ENCODE data around the gene MYRFL.

The MYRFL gene

DNA sequence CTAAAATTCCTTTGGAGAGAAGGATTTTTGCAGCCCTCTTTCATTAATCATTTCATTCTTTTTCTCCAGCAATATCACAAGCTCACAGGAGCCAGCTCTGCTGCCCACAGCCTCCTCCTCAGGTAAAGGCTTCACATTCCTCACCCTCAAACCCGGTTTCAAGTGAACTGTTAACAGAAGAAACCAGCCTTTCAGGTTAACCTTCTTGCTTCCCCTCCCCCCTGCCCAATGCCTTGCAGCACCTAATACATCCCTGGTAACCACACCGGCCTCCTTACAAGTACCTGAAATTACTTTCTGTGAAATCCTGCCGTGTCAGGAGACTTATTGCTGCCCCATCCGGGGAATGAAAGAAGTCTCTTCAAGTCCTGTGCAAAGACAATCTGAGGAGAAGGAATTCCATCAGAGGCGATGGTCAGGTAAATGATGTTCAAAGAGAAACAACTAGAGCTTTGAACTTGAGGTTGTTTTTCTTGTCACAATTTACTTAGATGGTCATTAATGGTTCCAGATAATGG, 111.2 kb downstream of the MYRFL start:
- no peaks in the 10 kb centered on the region for H3K27me3 ChIP-seq (ENCODE audit: control insufficient read depth, insufficient read depth, low read length)
- H3K4me1 ChIP-seq (ENCODE audit: control insufficient read depth, low read depth, low read length) = peaks cover 50% of the 10 kb centered on the region
- peak overlapping the region; percentile 13 for H3K4me3 ChIP-seq (ENCODE audit: low read length)
- peaks cover 5% of the 10 kb centered on the region for H3K9me3 ChIP-seq (ENCODE audit: control insufficient read depth, low read depth, low read length)
- peak overlapping the region; percentile 8 for H3K9ac ChIP-seq (ENCODE audit: low read length)
- H3K36me3 ChIP-seq (ENCODE audit: control insufficient read depth, low read depth, low read length) = no peaks in the 10 kb centered on the region
- H3K27ac ChIP-seq (ENCODE audit: low read length) = peak overlapping the region; percentile 51

DNA sequence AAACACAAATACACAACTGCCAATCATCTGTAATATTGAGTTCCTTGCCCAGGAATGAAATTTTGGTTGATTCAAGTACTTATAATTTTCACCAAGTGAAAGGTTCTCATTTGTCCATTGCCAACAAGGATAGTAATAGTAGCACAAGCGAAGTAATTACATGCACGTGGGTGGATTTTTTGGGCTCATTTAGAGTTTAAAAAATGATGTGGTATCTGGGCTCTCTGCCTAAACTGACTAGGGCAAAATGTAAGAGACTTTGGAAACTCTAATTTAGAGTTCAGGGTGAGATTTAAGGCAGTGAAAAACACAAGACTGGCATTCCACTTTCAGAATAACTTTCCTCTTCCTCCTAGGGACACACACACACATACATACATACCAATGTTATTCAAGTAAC, 111.7 kb downstream of the MYRFL start:
- H3K4me1 ChIP-seq (ENCODE audit: control insufficient read depth, low read depth, low read length) = peaks cover 45% of the 10 kb centered on the region
- peaks cover 5% of the 10 kb centered on the region for H3K9me3 ChIP-seq (ENCODE audit: control insufficient read depth, low read depth, low read length)
- peak overlapping the region; percentile 51 for H3K27ac ChIP-seq (ENCODE audit: low read length)
- no peaks in the 10 kb centered on the region for H3K27me3 ChIP-seq (ENCODE audit: control insufficient read depth, insufficient read depth, low read length)
- no peak overlapping the region for H3K9ac ChIP-seq (ENCODE audit: low read length)
- peak overlapping the region; percentile 13 for H3K4me3 ChIP-seq (ENCODE audit: low read length)
- no peaks in the 10 kb centered on the region for H3K36me3 ChIP-seq (ENCODE audit: control insufficient read depth, low read depth, low read length)

DNA sequence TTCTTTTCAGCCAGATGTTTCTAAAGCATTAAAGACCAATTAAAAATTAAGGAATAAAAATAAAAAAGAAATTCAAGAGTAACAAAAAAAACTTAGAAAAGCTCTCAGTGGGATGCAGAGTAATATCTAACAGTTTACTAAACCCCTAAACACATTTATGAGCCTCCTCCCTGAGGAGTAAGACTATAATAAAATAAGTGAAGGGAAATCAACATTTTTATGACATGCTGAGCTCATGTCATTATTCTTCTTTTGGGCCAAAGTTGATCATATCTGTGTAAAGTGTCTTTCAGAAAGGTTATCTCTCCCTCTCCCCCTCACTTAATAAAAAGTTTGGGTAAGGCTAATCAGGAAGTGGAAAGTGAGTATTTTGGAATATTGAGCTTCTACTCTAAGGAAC, 122.1 kb downstream of the MYRFL start:
- no peaks in the 10 kb centered on the region for H3K36me3 ChIP-seq (ENCODE audit: control insufficient read depth, low read depth, low read length)
- H3K27me3 ChIP-seq (ENCODE audit: control insufficient read depth, insufficient read depth, low read length) = no peaks in the 10 kb centered on the region
- H3K27ac ChIP-seq (ENCODE audit: low read length) = no peak overlapping the region
- H3K9me3 ChIP-seq (ENCODE audit: control insufficient read depth, low read depth, low read length) = no peaks in the 10 kb centered on the region
- H3K9ac ChIP-seq (ENCODE audit: low read length) = no peak overlapping the region
- H3K4me3 ChIP-seq (ENCODE audit: low read length) = no peak overlapping the region
- peaks cover 14% of the 10 kb centered on the region for H3K4me1 ChIP-seq (ENCODE audit: control insufficient read depth, low read depth, low read length)

DNA sequence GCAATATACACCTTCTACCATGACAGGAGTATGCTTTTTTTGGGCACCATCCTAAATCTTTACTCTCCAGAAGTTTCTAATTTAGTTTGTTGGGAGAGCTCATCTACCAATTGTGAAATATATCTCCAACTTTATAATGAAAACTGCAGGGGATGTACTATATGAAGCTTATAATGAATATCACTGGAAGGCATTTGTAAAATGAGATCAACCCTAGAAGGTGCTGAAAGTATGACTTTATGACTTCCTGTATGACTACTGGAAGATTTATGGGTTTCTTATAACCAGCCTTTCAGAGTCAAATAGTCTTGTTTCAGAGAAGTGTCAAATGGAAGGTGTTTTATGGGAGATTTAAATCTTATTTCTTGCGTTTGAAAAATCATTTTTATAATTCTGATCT, 122.9 kb downstream of the MYRFL start:
- Histone ChIP-seq H3K27ac (ENCODE audit: low read length) (no peak overlapping the region), H3K4me1 (ENCODE audit: control insufficient read depth, low read depth, low read length) (peaks cover 22% of the 10 kb centered on the region), H3K4me3 (ENCODE audit: low read length) (no peak overlapping the region), H3K36me3 (ENCODE audit: control insufficient read depth, low read depth, low read length) (no peaks in the 10 kb centered on the region), H3K9ac (ENCODE audit: low read length) (no peak overlapping the region), H3K9me3 (ENCODE audit: control insufficient read depth, low read depth, low read length) (no peaks in the 10 kb centered on the region), H3K27me3 (ENCODE audit: control insufficient read depth, insufficient read depth, low read length) (no peaks in the 10 kb centered on the region)

DNA sequence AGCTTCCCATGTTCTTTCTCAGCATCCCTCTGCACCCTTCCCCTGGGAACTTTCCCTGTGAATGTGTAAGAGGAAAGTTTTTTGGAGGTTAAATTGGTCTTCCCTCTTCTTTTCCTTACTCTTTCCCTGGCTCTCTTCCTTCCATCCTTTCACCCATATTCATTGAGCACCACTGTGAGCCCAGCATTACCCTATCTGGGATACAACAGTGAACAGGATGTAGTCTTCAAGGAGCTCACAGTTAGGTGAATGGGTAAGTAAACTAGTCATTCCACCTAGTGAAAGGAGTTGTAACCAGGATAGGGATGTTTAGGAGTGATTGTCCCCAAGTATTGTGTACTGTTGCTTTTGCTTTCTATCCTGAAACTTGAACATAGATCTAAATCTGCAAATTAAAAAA, 123.8 kb downstream of the MYRFL start:
- H3K27me3 ChIP-seq (ENCODE audit: control insufficient read depth, insufficient read depth, low read length) = no peaks in the 10 kb centered on the region
- H3K4me1 ChIP-seq (ENCODE audit: control insufficient read depth, low read depth, low read length) = peaks cover 24% of the 10 kb centered on the region
- H3K9me3 ChIP-seq (ENCODE audit: control insufficient read depth, low read depth, low read length) = no peaks in the 10 kb centered on the region
- no peak overlapping the region for H3K4me3 ChIP-seq (ENCODE audit: low read length)
- H3K27ac ChIP-seq (ENCODE audit: low read length) = no peak overlapping the region
- H3K9ac ChIP-seq (ENCODE audit: low read length) = no peak overlapping the region
- H3K36me3 ChIP-seq (ENCODE audit: control insufficient read depth, low read depth, low read length) = no peaks in the 10 kb centered on the region

DNA sequence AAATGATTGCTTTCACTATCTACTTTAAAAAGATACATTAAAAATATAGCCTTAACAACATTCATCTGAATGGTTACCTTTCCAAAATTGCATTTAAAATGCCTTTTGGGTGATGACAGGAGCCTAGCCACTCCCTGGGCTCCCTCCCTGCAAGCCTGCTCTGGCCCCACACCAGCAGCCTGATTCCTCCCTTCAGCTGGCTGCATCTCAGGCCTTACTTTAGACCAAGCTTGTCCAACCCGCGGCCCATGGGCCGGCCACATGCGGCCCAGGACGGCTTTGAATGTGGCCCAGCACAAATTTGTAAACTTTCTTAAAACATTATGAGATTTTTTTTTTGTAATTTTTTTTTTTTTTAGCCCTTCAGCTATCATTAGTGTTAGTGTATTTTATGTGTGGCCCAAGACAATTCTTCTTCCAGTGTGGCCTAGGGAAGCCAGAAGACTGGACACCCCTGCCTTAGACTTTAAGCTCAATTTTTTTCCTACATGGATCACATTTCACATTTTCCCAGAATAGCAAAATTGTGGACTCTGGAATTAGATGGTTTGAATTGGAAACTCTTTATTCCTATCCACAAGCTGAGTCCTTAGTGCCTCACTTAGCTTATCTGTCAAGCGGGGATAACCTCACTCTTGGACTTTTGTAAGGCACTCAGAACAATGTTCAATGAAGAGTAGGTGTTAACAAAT, 124.4 kb downstream of the MYRFL start:
- no peaks in the 10 kb centered on the region for H3K9me3 ChIP-seq (ENCODE audit: control insufficient read depth, low read depth, low read length)
- peaks cover 26% of the 10 kb centered on the region for H3K4me1 ChIP-seq (ENCODE audit: control insufficient read depth, low read depth, low read length)
- no peak overlapping the region for H3K4me3 ChIP-seq (ENCODE audit: low read length)
- no peaks in the 10 kb centered on the region for H3K27me3 ChIP-seq (ENCODE audit: control insufficient read depth, insufficient read depth, low read length)
- H3K27ac ChIP-seq (ENCODE audit: low read length) = no peak overlapping the region
- H3K9ac ChIP-seq (ENCODE audit: low read length) = no peak overlapping the region
- no peaks in the 10 kb centered on the region for H3K36me3 ChIP-seq (ENCODE audit: control insufficient read depth, low read depth, low read length)

DNA sequence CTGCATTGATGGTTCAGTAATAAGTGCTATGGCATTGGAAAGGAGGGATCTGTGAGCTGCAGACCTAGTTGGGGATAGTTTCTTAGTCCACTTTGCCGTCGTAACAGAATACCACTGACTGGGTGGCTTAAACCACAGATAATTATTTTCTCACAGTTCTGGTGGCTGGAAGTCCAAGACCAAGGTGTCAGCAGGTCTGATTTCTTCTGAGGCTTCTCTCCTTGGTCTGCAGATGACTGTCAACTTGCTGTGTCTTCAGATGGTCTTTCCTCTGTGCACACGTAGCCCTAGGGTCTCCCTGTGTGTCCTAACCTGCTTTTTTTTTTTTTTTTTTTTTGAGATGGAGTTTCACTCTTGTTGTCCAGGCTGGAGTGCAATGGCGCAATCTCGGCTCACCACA, 126.1 kb downstream of the MYRFL start:
- H3K27me3 ChIP-seq (ENCODE audit: control insufficient read depth, insufficient read depth, low read length) = no peaks in the 10 kb centered on the region

DNA sequence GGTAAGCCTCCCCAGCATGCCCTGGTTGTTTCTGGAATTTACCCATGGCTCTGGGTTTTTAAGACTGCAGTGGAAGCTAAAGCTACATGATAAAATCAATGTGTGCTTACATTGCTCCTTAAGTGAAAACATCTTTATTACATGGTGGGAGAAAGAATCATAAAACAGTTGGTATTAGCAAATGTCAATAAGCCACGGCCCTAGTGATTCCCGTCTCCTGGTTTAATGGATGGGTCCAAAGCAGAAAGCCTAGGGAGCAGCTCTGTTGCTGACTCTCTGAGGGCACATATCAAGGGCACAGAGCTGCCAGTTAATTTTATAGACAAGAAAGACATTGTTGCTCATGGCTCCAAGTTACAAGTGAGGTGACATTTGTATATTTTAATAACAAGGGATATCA, 127.9 kb downstream of the MYRFL start:
- Histone ChIP-seq H3K4me3 (ENCODE audit: low read length) (no peak overlapping the region), H3K9ac (ENCODE audit: low read length) (no peak overlapping the region), H3K4me1 (ENCODE audit: control insufficient read depth, low read depth, low read length) (peaks cover 25% of the 10 kb centered on the region), H3K27ac (ENCODE audit: low read length) (no peak overlapping the region), H3K9me3 (ENCODE audit: control insufficient read depth, low read depth, low read length) (no peaks in the 10 kb centered on the region), H3K36me3 (ENCODE audit: control insufficient read depth, low read depth, low read length) (no peaks in the 10 kb centered on the region), H3K27me3 (ENCODE audit: control insufficient read depth, insufficient read depth, low read length) (no peaks in the 10 kb centered on the region)

More for the DNA sequence above, 126.1 kb downstream of the MYRFL start:
- H3K9me3 ChIP-seq (ENCODE audit: control insufficient read depth, low read depth, low read length) = no peaks in the 10 kb centered on the region
- H3K9ac ChIP-seq (ENCODE audit: low read length) = no peak overlapping the region
- H3K4me1 ChIP-seq (ENCODE audit: control insufficient read depth, low read depth, low read length) = peaks cover 28% of the 10 kb centered on the region
- H3K27ac ChIP-seq (ENCODE audit: low read length) = no peak overlapping the region
- no peaks in the 10 kb centered on the region for H3K36me3 ChIP-seq (ENCODE audit: control insufficient read depth, low read depth, low read length)
- no peak overlapping the region for H3K4me3 ChIP-seq (ENCODE audit: low read length)

DNA sequence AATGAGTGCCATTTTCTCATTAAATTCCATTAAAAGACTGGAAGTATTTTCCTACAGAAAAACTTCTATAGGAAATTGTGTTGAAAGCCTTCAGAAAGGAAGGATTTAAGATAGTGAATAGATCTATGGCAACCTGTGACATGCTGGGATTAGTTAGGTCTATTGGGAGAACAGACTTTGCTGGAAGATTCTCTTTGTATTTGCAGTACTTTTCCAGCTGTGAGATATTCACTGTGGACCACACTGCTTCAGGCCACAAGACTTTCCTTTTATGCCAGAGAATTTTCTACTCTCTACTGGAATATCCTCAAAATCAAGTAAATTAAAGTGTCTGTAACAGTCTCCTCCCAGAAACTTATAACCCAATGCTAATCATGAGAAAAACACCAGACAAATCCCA, 136.2 kb downstream of the MYRFL start:
- Histone ChIP-seq H3K4me3 (ENCODE audit: low read length) (no peak overlapping the region), H3K9ac (ENCODE audit: low read length) (no peak overlapping the region), H3K9me3 (ENCODE audit: control insufficient read depth, low read depth, low read length) (no peaks in the 10 kb centered on the region), H3K27me3 (ENCODE audit: control insufficient read depth, insufficient read depth, low read length) (no peaks in the 10 kb centered on the region), H3K36me3 (ENCODE audit: control insufficient read depth, low read depth, low read length) (no peaks in the 10 kb centered on the region), H3K27ac (ENCODE audit: low read length) (no peak overlapping the region), H3K4me1 (ENCODE audit: control insufficient read depth, low read depth, low read length) (no peaks in the 10 kb centered on the region)

DNA sequence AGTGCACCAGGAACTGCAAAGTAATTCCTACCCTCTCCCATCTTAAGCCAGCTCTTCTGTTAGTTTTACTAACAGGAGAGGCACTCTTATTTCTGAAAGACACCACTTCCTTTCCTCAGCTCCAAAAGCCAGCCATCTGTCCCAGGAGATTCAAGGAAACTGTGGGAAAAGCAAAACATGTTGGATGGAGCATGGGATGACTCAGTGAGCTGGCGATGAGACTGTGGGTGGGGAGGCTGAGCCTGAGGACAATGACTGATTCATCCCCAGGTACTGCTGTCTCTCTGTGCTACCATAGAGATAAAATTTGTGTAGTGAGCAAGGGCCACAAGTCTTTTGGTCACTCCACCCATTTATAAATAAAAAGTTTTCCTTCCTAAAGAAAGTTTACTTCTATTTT, 141.4 kb downstream of the MYRFL start:
- no peaks in the 10 kb centered on the region for H3K4me1 ChIP-seq (ENCODE audit: control insufficient read depth, low read depth, low read length)

DNA sequence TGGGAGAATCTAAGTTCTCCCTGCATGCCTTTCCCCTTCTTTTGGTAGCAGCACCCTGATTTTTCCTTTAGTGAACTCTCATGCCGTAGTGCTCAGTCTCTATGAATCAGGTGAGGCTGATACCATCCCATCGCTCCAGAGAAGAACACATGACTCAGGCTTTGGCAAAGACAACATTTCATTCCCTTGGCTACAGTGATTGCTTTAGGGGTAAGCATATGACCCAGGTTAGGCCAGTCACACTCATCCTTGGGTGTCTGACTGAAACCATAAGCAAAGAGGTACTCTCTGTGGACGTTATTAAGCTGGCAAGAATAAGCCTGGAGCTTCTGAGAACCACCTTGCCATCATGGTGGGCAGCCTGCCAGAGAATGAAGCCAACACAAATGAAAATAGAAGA, 141.8 kb downstream of the MYRFL start:
- Histone ChIP-seq H3K27ac (ENCODE audit: low read length) (no peak overlapping the region), H3K9ac (ENCODE audit: low read length) (no peak overlapping the region), H3K4me1 (ENCODE audit: control insufficient read depth, low read depth, low read length) (no peaks in the 10 kb centered on the region), H3K4me3 (ENCODE audit: low read length) (no peak overlapping the region), H3K9me3 (ENCODE audit: control insufficient read depth, low read depth, low read length) (no peaks in the 10 kb centered on the region), H3K36me3 (ENCODE audit: control insufficient read depth, low read depth, low read length) (no peaks in the 10 kb centered on the region), H3K27me3 (ENCODE audit: control insufficient read depth, insufficient read depth, low read length) (no peaks in the 10 kb centered on the region)

More for the DNA sequence above, 141.4 kb downstream of the MYRFL start:
- no peak overlapping the region for H3K27ac ChIP-seq (ENCODE audit: low read length)
- H3K9ac ChIP-seq (ENCODE audit: low read length) = no peak overlapping the region
- H3K9me3 ChIP-seq (ENCODE audit: control insufficient read depth, low read depth, low read length) = no peaks in the 10 kb centered on the region
- no peak overlapping the region for H3K4me3 ChIP-seq (ENCODE audit: low read length)
- no peaks in the 10 kb centered on the region for H3K36me3 ChIP-seq (ENCODE audit: control insufficient read depth, low read depth, low read length)
- H3K27me3 ChIP-seq (ENCODE audit: control insufficient read depth, insufficient read depth, low read length) = no peaks in the 10 kb centered on the region

DNA sequence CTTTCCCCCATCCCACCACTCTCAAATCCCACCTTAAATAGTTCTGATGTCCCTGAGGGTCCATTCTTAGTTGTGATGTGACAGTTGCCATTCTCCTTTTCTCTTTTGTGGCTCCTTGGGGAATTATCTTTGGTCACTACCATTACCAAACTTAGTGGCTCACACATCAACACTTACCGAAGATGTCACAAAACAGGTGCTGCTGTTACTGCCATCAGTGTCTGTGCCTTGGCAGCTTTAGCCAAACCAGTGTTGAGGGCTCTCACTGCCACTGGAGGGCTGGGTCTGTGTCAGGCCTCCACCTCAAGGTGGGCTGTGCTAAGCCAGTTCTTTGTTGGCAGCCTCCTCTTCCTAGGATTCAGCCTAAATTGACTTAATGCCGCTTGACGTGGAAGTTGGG, 144.0 kb downstream of the MYRFL start:
- H3K9ac ChIP-seq (ENCODE audit: low read length) = no peak overlapping the region
- no peaks in the 10 kb centered on the region for H3K36me3 ChIP-seq (ENCODE audit: control insufficient read depth, low read depth, low read length)
- no peak overlapping the region for H3K27ac ChIP-seq (ENCODE audit: low read length)
- no peak overlapping the region for H3K4me3 ChIP-seq (ENCODE audit: low read length)
- H3K4me1 ChIP-seq (ENCODE audit: control insufficient read depth, low read depth, low read length) = no peaks in the 10 kb centered on the region
- H3K27me3 ChIP-seq (ENCODE audit: control insufficient read depth, insufficient read depth, low read length) = no peaks in the 10 kb centered on the region
- H3K9me3 ChIP-seq (ENCODE audit: control insufficient read depth, low read depth, low read length) = no peaks in the 10 kb centered on the region

Measured in iPS-18a (cell line).